ENCODE measurements around the gene SLC9A6. TPM values are rescaled to one million over a fixed set of nuclear protein-coding genes. Genes with fewer than 3 reads are reported as not detected.

SLC9A6 gene
- 14.5 and 19.1 TPM in 2 replicates for total RNA-seq

GRCh38 chrX:135985157-135985972 is at the start of gene SLC9A6:
Gene SLC9A6, plus strand, starts transcription at chrX:135985435. Its CDS starts 224 bp downstream, at chrX:135985659.

GRCh38 chrX:135973548-135974278 is 11.5 kb upstream of the SLC9A6 start, which contains the start of gene MMGT1:
Gene MMGT1, minus strand, starts transcription at chrX:135973988. Its CDS starts 313 bp downstream, at chrX:135973675.

Other genes with a start within 250 kb of the SLC9A6 start
- not detected in 2 replicates for gene CT45A3, start 217.2 kb upstream of the SLC9A6 start, total RNA-seq
- gene CT45A5, start 199.9 kb upstream of the SLC9A6 start, total RNA-seq = not detected in 2 replicates
- gene CT45A6, start 182.6 kb upstream of the SLC9A6 start, total RNA-seq = not detected in 2 replicates
- not detected in 2 replicates for gene CT45A2, start 165.4 kb upstream of the SLC9A6 start, total RNA-seq
- gene CT45A7, start 148.2 kb upstream of the SLC9A6 start, total RNA-seq = not detected in 2 replicates
- not detected in 2 replicates for gene CT45A8, start 130.9 kb upstream of the SLC9A6 start, total RNA-seq
- not detected in 2 replicates for gene CT45A9, start 113.6 kb upstream of the SLC9A6 start, total RNA-seq
- 0.32 TPM in 1 of 2 replicates, not detected in the other for gene CT45A10, start 92.0 kb upstream of the SLC9A6 start, total RNA-seq
- under 0.01 TPM in 1 of 2 replicates, not detected in the other for gene SAGE1, start 91.7 kb upstream of the SLC9A6 start, total RNA-seq
- gene MMGT1, start 11.4 kb upstream of the SLC9A6 start, total RNA-seq = 3.7 and 5.0 TPM in 2 replicates
- 49.3 and 78.4 TPM in 2 replicates for gene FHL1, start 162.1 kb downstream of the SLC9A6 start, total RNA-seq

Data from bronchial smooth muscle cell (primary cell).